ENCODE measurements around the gene MST1. TPM values are rescaled to one million over a fixed set of nuclear protein-coding genes. Genes with fewer than 3 reads are reported as not detected.
A peak's percentile ranks its signal among the peaks of the same experiment; 100 is the strongest.
"Not testable (repeated sequence)": the region's sequence is repeated elsewhere in the genome, so short reads cannot be mapped to it uniquely, and the experiment has no call there.

The MST1 gene
- total RNA-seq, 4 donors from 2014 or later: 12.9 to 24.7 (median 17.4) TPM

- DNase-seq (ENCODE audit: low spot score in 2 of 2); H3K4me3 ChIP-seq (ENCODE audit: low read depth, poor library complexity, severe bottlenecking); intact Hi-C loops (cut with DNase I; ENCODE audit: low total_unique reads): not testable (repeated sequence)
- 89 to 90% methylated on average over 2 to 3 of the region's 3 CpGs for WGBS, 2 donors
These were observed 1.6 kb upstream of the MST1 start for GRCh38 chr3:49690856-49691255.

GRCh38 chr3:49689908-49690624, 792 bp upstream of the MST1 start:
- WGBS, 2 donors: 9% methylated on average over 16 of the region's 16 CpGs
- DNase-seq (ENCODE audit: low spot score in 2 of 2); intact Hi-C loops (cut with DNase I; ENCODE audit: low total_unique reads): not testable (repeated sequence)
- peak overlapping the region; percentile 87 for H3K4me3 ChIP-seq (ENCODE audit: low read depth, poor library complexity, severe bottlenecking)

GRCh38 chr3:49688338-49689045, 782 bp downstream of the MST1 start:
- WGBS, 2 donors: 58 to 69% methylated on average over 7 of the region's 7 CpGs
- intact Hi-C loops (cut with DNase I; ENCODE audit: low total_unique reads): not testable (repeated sequence)

GRCh38 chr3:49687424-49687795, 1.9 kb downstream of the MST1 start:
- intact Hi-C loops (cut with DNase I; ENCODE audit: low total_unique reads); H3K4me3 ChIP-seq (ENCODE audit: low read depth, poor library complexity, severe bottlenecking); DNase-seq (ENCODE audit: low spot score in 2 of 2): not testable (repeated sequence)
- 84 to 90% methylated on average over 12 of the region's 12 CpGs for WGBS, 2 donors

More at GRCh38 chr3:49688338-49689045, 782 bp downstream of the MST1 start:
- DNase-seq (ENCODE audit: low spot score in 2 of 2): not testable (repeated sequence)
- peak overlapping the region; percentile 87 for H3K4me3 ChIP-seq (ENCODE audit: low read depth, poor library complexity, severe bottlenecking)

GRCh38 chr3:49686769-49687423, 2.4 kb downstream of the MST1 start:
- intact Hi-C loops (cut with DNase I; ENCODE audit: low total_unique reads); H3K4me3 ChIP-seq (ENCODE audit: low read depth, poor library complexity, severe bottlenecking): not testable (repeated sequence)
- WGBS, 2 donors: 16 to 42% methylated on average over 11 to 37 of the region's 44 CpGs
- DNase-seq (ENCODE audit: low spot score in 2 of 2): peak in 1 of 2 donors; percentile 44

- intact Hi-C loops (cut with DNase I; ENCODE audit: low total_unique reads); H3K4me3 ChIP-seq (ENCODE audit: low read depth, poor library complexity, severe bottlenecking): not testable (repeated sequence)
- 0 to 5% methylated on average over 1 to 19 of the region's 29 CpGs for WGBS, 2 donors
- peak; percentile 31 to 89 for DNase-seq (ENCODE audit: low spot score in 2 of 2)
These were observed 2.9 kb downstream of the MST1 start for GRCh38 chr3:49686346-49686745.

- 19% methylated on average over 18 of the region's 36 CpGs; no CpG with 5 or more reads in 1 of the 2 donors for WGBS, 2 donors
- H3K4me3 ChIP-seq (ENCODE audit: low read depth, poor library complexity, severe bottlenecking); DNase-seq (ENCODE audit: low spot score in 2 of 2); intact Hi-C loops (cut with DNase I; ENCODE audit: low total_unique reads): not testable (repeated sequence)
These were observed 3.4 kb downstream of the MST1 start for GRCh38 chr3:49685846-49686245.

- DNase-seq (ENCODE audit: low spot score in 2 of 2); intact Hi-C loops (cut with DNase I; ENCODE audit: low total_unique reads); H3K4me3 ChIP-seq (ENCODE audit: low read depth, poor library complexity, severe bottlenecking): not testable (repeated sequence)
- WGBS, 2 donors: 95% methylated on average over 10 of the region's 10 CpGs
These were observed 4.2 kb downstream of the MST1 start for GRCh38 chr3:49685103-49685502.

- intact Hi-C loops (cut with DNase I; ENCODE audit: low total_unique reads); DNase-seq (ENCODE audit: low spot score in 2 of 2); H3K4me3 ChIP-seq (ENCODE audit: low read depth, poor library complexity, severe bottlenecking): not testable (repeated sequence)
- WGBS, 2 donors: 76 to 100% methylated on average over 1 to 2 of the region's 2 CpGs
These were observed 4.8 kb downstream of the MST1 start for GRCh38 chr3:49684453-49684852.

GRCh38 chr3:49683162-49683561, 6.1 kb downstream of the MST1 start:
- WGBS, 2 donors: 85 to 91% methylated on average over 6 of the region's 6 CpGs
- TF ChIP-seq CTCF (IDR thresholded peaks at IDR 0.05): no peak
- intact Hi-C loops (cut with DNase I; ENCODE audit: low total_unique reads): no loop called here
- H3K4me3 ChIP-seq (ENCODE audit: low read depth, poor library complexity, severe bottlenecking): no peak overlapping the region
- DNase-seq (ENCODE audit: low spot score in 2 of 2): no peak
